ENCODE results near the gene PTK7.
"Not testable (repeated sequence)": the region's sequence is repeated elsewhere in the genome, so short reads cannot be mapped to it uniquely, and the experiment has no call there.

The PTK7 gene

GRCh38 chr6:43075670-43076463 lies at the start of gene PTK7:
Gene PTK7, plus strand, starts transcription at chr6:43076314. Its CDS starts 175 bp downstream, at chr6:43076489.
- no peak for DNase-seq (ENCODE audit: low read depth, low spot score)

GRCh38 chr6:43026365-43026764 lies 49.7 kb upstream of the PTK7 start:
- no peak for DNase-seq (ENCODE audit: low read depth, low spot score)

- DNase-seq (ENCODE audit: low read depth, low spot score): no peak
Measured at GRCh38 chr6:43029120-43029519, 47.0 kb upstream of the PTK7 start.

GRCh38 chr6:43032326-43032725 lies 43.8 kb upstream of the PTK7 start:
- DNase-seq (ENCODE audit: low read depth, low spot score): no peak

GRCh38 chr6:43033496-43034189 lies 42.5 kb upstream of the PTK7 start:
- DNase-seq (ENCODE audit: low read depth, low spot score): no peak

- no peak for DNase-seq (ENCODE audit: low read depth, low spot score)
Measured at GRCh38 chr6:43034190-43034525, 42.0 kb upstream of the PTK7 start.

- no peak for DNase-seq (ENCODE audit: low read depth, low spot score)
Measured at GRCh38 chr6:43035495-43036194, 40.5 kb upstream of the PTK7 start.

GRCh38 chr6:43036712-43037111 lies 39.4 kb upstream of the PTK7 start:
- DNase-seq (ENCODE audit: low read depth, low spot score): no peak

- DNase-seq (ENCODE audit: low read depth, low spot score): no peak
Measured at GRCh38 chr6:43037197-43037596, 38.9 kb upstream of the PTK7 start.

- DNase-seq (ENCODE audit: low read depth, low spot score): no peak
Measured at GRCh38 chr6:43037706-43038105, 38.4 kb upstream of the PTK7 start.

- DNase-seq (ENCODE audit: low read depth, low spot score): no peak
Measured at GRCh38 chr6:43038727-43039126, 37.4 kb upstream of the PTK7 start.

GRCh38 chr6:43040542-43041257 lies 35.4 kb upstream of the PTK7 start:
- DNase-seq (ENCODE audit: low read depth, low spot score): no peak

- DNase-seq (ENCODE audit: low read depth, low spot score): not testable (repeated sequence)
Measured at GRCh38 chr6:43041475-43041874, 34.6 kb upstream of the PTK7 start.

- no peak for DNase-seq (ENCODE audit: low read depth, low spot score)
Measured at GRCh38 chr6:43043310-43043709, 32.8 kb upstream of the PTK7 start.

- no peak for DNase-seq (ENCODE audit: low read depth, low spot score)
Measured at GRCh38 chr6:43045371-43045930, 30.7 kb upstream of the PTK7 start.

- no peak for DNase-seq (ENCODE audit: low read depth, low spot score)
Measured at GRCh38 chr6:43047998-43048397, 28.1 kb upstream of the PTK7 start.

- DNase-seq (ENCODE audit: low read depth, low spot score): no peak
Measured at GRCh38 chr6:43050981-43051380, 25.1 kb upstream of the PTK7 start.

GRCh38 chr6:43052225-43052841 lies 23.8 kb upstream of the PTK7 start:
- no peak for DNase-seq (ENCODE audit: low read depth, low spot score)

- DNase-seq (ENCODE audit: low read depth, low spot score): no peak
Measured at GRCh38 chr6:43052842-43053544, 23.1 kb upstream of the PTK7 start.

- DNase-seq (ENCODE audit: low read depth, low spot score): peak; percentile 81
Measured at GRCh38 chr6:43053545-43054205, 22.4 kb upstream of the PTK7 start, which contains the start of gene CUL7. Gene CUL7, minus strand, starts transcription at chr6:43053851. Its CDS starts 1,063 bp downstream, at chr6:43052788.

All from iPS DF 19.7 (cell line).